ENCODE results near the gene GAS6.

DNA sequence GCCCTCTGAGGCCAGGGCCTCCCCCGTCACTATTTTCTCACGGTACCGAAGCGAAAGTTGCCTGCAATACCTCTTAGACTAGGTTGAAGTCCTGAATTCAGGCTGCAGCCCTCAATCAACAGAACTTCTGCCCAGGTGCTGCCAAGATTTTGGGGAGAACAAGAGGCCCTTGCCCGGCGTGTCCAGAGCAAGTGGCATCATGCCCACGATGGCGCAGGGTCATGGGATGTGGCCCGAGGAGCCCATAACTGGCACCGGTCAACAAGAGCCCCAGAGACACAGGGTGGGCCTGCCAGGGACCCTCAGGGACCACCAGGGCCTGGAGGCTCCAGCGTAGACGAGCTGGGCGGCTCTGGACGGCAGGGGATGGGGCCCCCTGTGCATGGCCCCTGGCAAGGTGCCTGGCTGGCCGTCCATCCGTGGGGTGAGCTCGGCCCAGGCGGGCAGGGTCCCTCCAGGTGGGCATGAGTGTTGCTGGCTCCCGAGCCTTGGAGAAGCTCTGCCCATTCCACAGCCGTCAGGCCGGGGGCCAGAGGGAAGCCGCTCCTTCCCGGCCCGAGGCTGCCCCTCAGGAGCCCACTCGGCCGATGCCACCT lies 45.1 kb downstream of the GAS6 start:
- TF ChIP-seq, protein P1, sequence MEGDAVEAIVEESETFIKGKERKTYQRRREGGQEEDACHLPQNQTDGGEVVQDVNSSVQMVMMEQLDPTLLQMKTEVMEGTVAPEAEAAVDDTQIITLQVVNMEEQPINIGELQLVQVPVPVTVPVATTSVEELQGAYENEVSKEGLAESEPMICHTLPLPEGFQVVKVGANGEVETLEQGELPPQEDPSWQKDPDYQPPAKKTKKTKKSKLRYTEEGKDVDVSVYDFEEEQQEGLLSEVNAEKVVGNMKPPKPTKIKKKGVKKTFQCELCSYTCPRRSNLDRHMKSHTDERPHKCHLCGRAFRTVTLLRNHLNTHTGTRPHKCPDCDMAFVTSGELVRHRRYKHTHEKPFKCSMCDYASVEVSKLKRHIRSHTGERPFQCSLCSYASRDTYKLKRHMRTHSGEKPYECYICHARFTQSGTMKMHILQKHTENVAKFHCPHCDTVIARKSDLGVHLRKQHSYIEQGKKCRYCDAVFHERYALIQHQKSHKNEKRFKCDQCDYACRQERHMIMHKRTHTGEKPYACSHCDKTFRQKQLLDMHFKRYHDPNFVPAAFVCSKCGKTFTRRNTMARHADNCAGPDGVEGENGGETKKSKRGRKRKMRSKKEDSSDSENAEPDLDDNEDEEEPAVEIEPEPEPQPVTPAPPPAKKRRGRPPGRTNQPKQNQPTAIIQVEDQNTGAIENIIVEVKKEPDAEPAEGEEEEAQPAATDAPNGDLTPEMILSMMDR (conservative IDR thresholded peaks at IDR 0.05 in 1 of 2, IDR thresholded peaks at IDR 0.05 in 1 of 2; ENCODE audit: extremely low read depth in 1 of 2, insufficient read depth in 1 of 2, low read depth in 1 of 2, low read length in 2 of 2), result no peak
- no peak for TF ChIP-seq EZH2 (IDR thresholded peaks at IDR 0.05; ENCODE audit: borderline replicate concordance, low read length)

Measured in mammary epithelial cell (primary cell).